Spleen (tissue), 7 donors: Measurements from ENCODE around the gene BCL7A.

Experiments used
- CTCF ChIP-seq, 11 experiments: fragments of 200-600 bp in 7 of 11; fragments of 450-650 bp in 4 of 11; sonication (generic) in 4 of 11; IDR thresholded peaks in 8 of 11; conservative IDR thresholded peaks in 3 of 11; 1 replicate in 7 of 11; 2 replicates in 4 of 11; pipeline versions ENCODE4 v1.4.0 to v1.8.0; 2016 to 2021; ENCODE audit warnings: antibody characterized with exemption in 11 of 11, inconsistent platforms in 4 of 11, mild to moderate bottlenecking in 1 of 11
- POLR2A ChIP-seq, 3 donors: fragments of 450-650 bp; IDR thresholded peaks; one replicate each; pipeline ENCODE4 v1.5.1; 2017; ENCODE audit warnings: antibody characterized with exemption in 3 of 3, mild to moderate bottlenecking in 1 of 3
- donor health status: DM: no; HTN: no; CAD: no; lungs with moderate emphysema.
- donor health status: DM: no; HTN: no; CAD: no.
- donor health status: DM: no; HTN: no; CAD: no.

GRCh38 chr12:122009741-122010140, 11.9 kb upstream of the BCL7A start:
- TF ChIP-seq POLR2A (IDR thresholded peaks at IDR 0.05) (no peak), CTCF (IDR thresholded peaks at IDR 0.05 in 8 of 11, conservative IDR thresholded peaks at IDR 0.05 in 3 of 11) (no peak)
